GM12873 (cell line): ENCODE results near the gene BARX1.

ENCODE experiments used
- CTCF ChIP-seq: IDR thresholded peaks from 2 replicates; pipeline ENCODE4 v1.5.1; 2012; ENCODE audit warnings: low read depth, mild to moderate bottlenecking, moderate library complexity, low read length, control low read depth; ENCODE audit not compliant: insufficient read depth; ENCODE audit errors: missing control alignments

The BARX1 gene

GRCh38 chr9:93949073-93949693, 6.0 kb downstream of the BARX1 start:
- no peak for TF ChIP-seq CTCF

GRCh38 chr9:93948441-93949072, 6.6 kb downstream of the BARX1 start:
- no peak for TF ChIP-seq CTCF

GRCh38 chr9:93947409-93948070, 7.6 kb downstream of the BARX1 start:
- TF ChIP-seq CTCF: no peak

- no peak for TF ChIP-seq CTCF
Observed at GRCh38 chr9:93946338-93946712, 8.8 kb downstream of the BARX1 start.

GRCh38 chr9:93945400-93946337, 9.5 kb downstream of the BARX1 start:
- TF ChIP-seq CTCF: no peak

- no peak for TF ChIP-seq CTCF
Observed at GRCh38 chr9:93944011-93944410, 11.1 kb downstream of the BARX1 start.
